IMR-90 (cell line): ENCODE results near the gene GLO1. TPM values are rescaled to one million over a fixed set of nuclear protein-coding genes. Genes with fewer than 3 reads are reported as not detected.
"Not testable (repeated sequence)": the region's sequence is repeated elsewhere in the genome, so short reads cannot be mapped to it uniquely, and the experiment has no call there.

Experiments
- ATAC-seq: fragments of 200-7000 bp; cut with Tn5 transposase; 2 replicates; pipeline ENCODE4 v1.9.1; 2020; ENCODE audit warnings: low read depth, mild to moderate bottlenecking, moderate library complexity
- BruUV-seq: library from RNA; stranded (reverse); fragments of 400-500 nt; replicated peaks from 2 replicates; lab custom pipeline; 2021; lab: Mats Ljungman, UMichigan
- CTCF ChIA-PET: fragments of 300-600 bp; formaldehyde crosslinking; extraction: SDS; loops from one replicate; lab custom pipeline; 2021; ENCODE audit warnings: antibody characterized with exemption; lab: Yijun Ruan, JAX
- POLR2A ChIA-PET: fragments of 300-600 bp; sonication (Branson Sonifier 250); formaldehyde crosslinking; loops from one replicate; lab custom pipeline; 2022; ENCODE audit warnings: antibody characterized with exemption; ENCODE audit not compliant: unreplicated experiment; lab: Charles Lee
- DNase-seq: peaks from one replicate; pipeline ENCODE4 v3.0.0; 2013
- H2AFZ ChIP-seq: replicated peaks from 2 replicates; pipeline ENCODE3; 2013; ENCODE audit warnings: low read length, mild to moderate bottlenecking; ENCODE audit not compliant: poor library complexity
- H2AK5ac ChIP-seq: 2 replicates; pipeline ENCODE4 v1.6.1; 2013; ENCODE audit warnings: low read depth, low read length, inconsistent platforms
- H2AK9ac ChIP-seq: replicated peaks from 2 replicates; pipeline ENCODE3; 2013; ENCODE audit warnings: mild to moderate bottlenecking, low read depth, low read length, moderate library complexity; ENCODE audit not compliant: poor library complexity
- H2BK120ac ChIP-seq: 2 replicates; pipeline ENCODE4 v1.6.1; 2013; ENCODE audit warnings: low read depth, low read length, inconsistent platforms
- H2BK15ac ChIP-seq: 3 replicates; pipeline ENCODE4 v1.6.1; 2013; ENCODE audit warnings: low read depth, low read length, inconsistent platforms
- H2BK20ac ChIP-seq: 2 replicates; pipeline ENCODE4 v1.6.1; 2013; ENCODE audit warnings: low read depth, mild to moderate bottlenecking, inconsistent platforms, low read length, moderate library complexity
- H2BK5ac ChIP-seq: 2 replicates; pipeline ENCODE4 v1.6.1; 2013; ENCODE audit warnings: mild to moderate bottlenecking, low read depth, low read length, inconsistent platforms; ENCODE audit not compliant: poor library complexity, severe bottlenecking
- H3K14ac ChIP-seq: replicated peaks from 2 replicates; pipeline ENCODE4 v1.6.1; 2013; ENCODE audit warnings: low read depth, low read length, inconsistent platforms
- H3K18ac ChIP-seq: 2 replicates; pipeline ENCODE4 v1.6.1; 2013; ENCODE audit warnings: low read depth, low read length, control low read depth
- H3K23ac ChIP-seq: 2 replicates; pipeline ENCODE4 v1.6.1; 2013; ENCODE audit warnings: low read depth, low read length, inconsistent platforms
- H3K27ac ChIP-seq: 2 replicates; pipeline ENCODE4 v1.5.1; 2013; ENCODE audit warnings: mild to moderate bottlenecking, control low read depth, low read length; ENCODE audit not compliant: insufficient read depth
- H3K27me3 ChIP-seq: 2 replicates; pipeline ENCODE4 v1.6.1; 2013; ENCODE audit warnings: low read length; ENCODE audit not compliant: control insufficient read depth, insufficient read depth
- H3K36me3 ChIP-seq: 2 replicates; pipeline ENCODE4 v1.6.1; 2013; ENCODE audit warnings: low read length, mixed read lengths; ENCODE audit not compliant: control insufficient read depth, insufficient read depth
- H3K4ac ChIP-seq: 2 replicates; pipeline ENCODE4 v1.6.1; 2013; ENCODE audit warnings: low read depth, low read length, inconsistent platforms
- H3K4me1 ChIP-seq: 2 replicates; pipeline ENCODE4 v1.6.1; 2013; ENCODE audit warnings: low read length, mixed read lengths; ENCODE audit not compliant: control insufficient read depth, insufficient read depth
- H3K4me2 ChIP-seq: 2 replicates; pipeline ENCODE4 v1.6.1; 2013; ENCODE audit warnings: low read depth, mild to moderate bottlenecking, control low read depth, low read length, moderate library complexity
- H3K4me3 ChIP-seq: 2 replicates; pipeline ENCODE4 v1.5.1; 2013; ENCODE audit warnings: low read depth, mild to moderate bottlenecking, control low read depth, low read length, moderate library complexity; ENCODE audit not compliant: insufficient read depth
- H3K56ac ChIP-seq: 2 replicates; pipeline ENCODE4 v1.6.1; 2013; ENCODE audit warnings: low read length, inconsistent platforms; ENCODE audit not compliant: insufficient read depth; ENCODE audit errors: extremely low read depth
- H3K79me1 ChIP-seq, 2 experiments: 2 replicates each; pipeline ENCODE4 v1.6.1; 2013; ENCODE audit warnings: low read length in 2 of 2, inconsistent platforms in 1 of 2, low read depth in 1 of 2
- H3K9ac ChIP-seq: 2 replicates; pipeline ENCODE4 v1.6.1; 2013; ENCODE audit warnings: low read depth, low read length, control low read depth
- H3K9me1 ChIP-seq: 2 replicates; pipeline ENCODE4 v1.6.1; 2013; ENCODE audit warnings: low read length, inconsistent platforms; ENCODE audit not compliant: insufficient read depth
- H3K9me3 ChIP-seq: 2 replicates; pipeline ENCODE4 v1.6.1; 2013; ENCODE audit warnings: low read length; ENCODE audit not compliant: control insufficient read depth, insufficient read depth
- H4K20me1 ChIP-seq: 2 replicates; pipeline ENCODE4 v1.6.1; 2013; ENCODE audit warnings: low read length, inconsistent platforms; ENCODE audit not compliant: insufficient read depth
- H4K5ac ChIP-seq: 2 replicates; pipeline ENCODE4 v1.6.1; 2013; ENCODE audit warnings: mild to moderate bottlenecking, low read depth, low read length, control low read depth
- H4K8ac ChIP-seq, 2 experiments: 2 replicates each; pipeline ENCODE4 v1.6.1; 2013; ENCODE audit warnings: low read depth in 2 of 2, low read length in 2 of 2, control low read depth in 1 of 2, inconsistent platforms in 1 of 2
- H4K91ac ChIP-seq: 2 replicates; pipeline ENCODE4 v1.6.1; 2013; ENCODE audit warnings: low read depth, low read length, inconsistent platforms; ENCODE audit not compliant: insufficient read depth
- WGBS, 2 experiments: methylation state at CpG; one replicate each; pipeline versions ENCODE4 v1.1.5 to v1.1.7; 2013; ENCODE audit warnings: missing lambda C conversion rate in 2 of 2; ENCODE audit not compliant: insufficient read length in 1 of 2; ENCODE audit errors: extremely low coverage in 2 of 2; 5-methylcytosine and 5-hydroxymethylcytosine counted together
- dilution Hi-C: fragments of 300-500 bp; cut with HindIII; formaldehyde crosslinking; loops from one replicate; pipeline ENCODE4 v1.14.3; 2018; ENCODE audit warnings: low sequenced_read_pairs; ENCODE audit not compliant: unreplicated experiment
- in situ Hi-C: fragments of 300-500 bp; cut with MboI; formaldehyde crosslinking; loops from 3 replicates; pipeline ENCODE4 v1.14.3; 2019; ENCODE audit warnings: low sequenced_read_pairs, inconsistent platforms, mixed read lengths
- intact Hi-C: fragments of 100-400 bp; cut with micrococcal nuclease; formaldehyde crosslinking; loops from 2 replicates; pipeline ENCODE4 v1.10.0; 2022
- polyA plus RNA-seq, 3 experiments: library from polyadenylated mRNA; depleted of rRNA; stranded (reverse); fragments of >200 nt; gene quantifications; 2 replicates each; pipeline ENCODE4 v1.2.3, GENCODE V29; 2012; ENCODE audit warnings: low replicate concordance in 1 of 3
- total RNA-seq: library from RNA; depleted of rRNA; stranded (reverse); fragments of >200 nt; gene quantifications from 2 replicates; pipeline ENCODE4 v1.2.3, GENCODE V29; 2012

The GLO1 gene
- total and polyA plus RNA-seq, 2 of the 4 experiments (the other 2 are of a cell fraction): 65.1 to 111 TPM

GRCh38 chr6:38699702-38700101 is 3.2 kb downstream of the GLO1 start:
- dilution Hi-C loops, H3K9ac ChIP-seq, H3K18ac ChIP-seq, H2AK5ac ChIP-seq, H2BK20ac ChIP-seq, H2AK9ac ChIP-seq, intact Hi-C loops, H3K36me3 ChIP-seq, H3K4me1 ChIP-seq, H4K5ac ChIP-seq, H3K4me2 ChIP-seq, in situ Hi-C loops, H4K8ac ChIP-seq, POLR2A ChIA-PET, CTCF ChIA-PET, BruUV-seq, H3K14ac ChIP-seq, H2BK15ac ChIP-seq, H2BK5ac ChIP-seq, H3K9me1 ChIP-seq, H3K9me3 ChIP-seq, H3K27me3 ChIP-seq, H4K91ac ChIP-seq, H2BK120ac ChIP-seq, H3K23ac ChIP-seq, H2AFZ ChIP-seq, H3K27ac ChIP-seq, H3K4ac ChIP-seq, ATAC-seq, H3K56ac ChIP-seq, H3K4me3 ChIP-seq, DNase-seq, H4K20me1 ChIP-seq: not testable (repeated sequence)
- peaks cover 15 to 31% of the 10 kb centered on the region in 2 experiments for H3K79me1 ChIP-seq
- no CpG with 5 or more reads among the region's 3 CpGs for WGBS, 2 experiments
